Activated naive CD8-positive, alpha-beta T cell treated with anti-CD3 and anti-CD28 coated beads, Interleukin-2, amount 50 U/mL, for 24 hours (primary cell): ENCODE results near the gene CALM3.
"Not testable (repeated sequence)": the region's sequence is repeated elsewhere in the genome, so short reads cannot be mapped to it uniquely, and the experiment has no call there.

Experiments
- ATAC-seq: fragments of 150-1000 bp; cut with Tn5 transposase; one replicate; pipeline ENCODE4 v1.10.0; 2021
- DNase-seq: peaks from one replicate; pipeline ENCODE4 v3.0.0; 2021
- H3K27ac Mint-ChIP-seq: one replicate; pipeline ENCODE4 v1.8.0; 2021; ENCODE audit warnings: mild to moderate bottlenecking, mixed read lengths
- H3K27me3 Mint-ChIP-seq: one replicate; pipeline ENCODE4 v1.8.0; 2021; ENCODE audit warnings: mixed read lengths
- H3K36me3 Mint-ChIP-seq: one replicate; pipeline ENCODE4 v1.8.0; 2021; ENCODE audit warnings: low read depth, mixed read lengths
- H3K4me1 Mint-ChIP-seq: one replicate; pipeline ENCODE4 v1.8.0; 2021; ENCODE audit warnings: mixed read lengths
- H3K4me3 Mint-ChIP-seq: one replicate; pipeline ENCODE4 v1.8.0; 2021; ENCODE audit warnings: mild to moderate bottlenecking, moderate library complexity, mixed read lengths
- H3K9me3 Mint-ChIP-seq: one replicate; pipeline ENCODE4 v1.8.0; 2021; ENCODE audit warnings: mixed read lengths

CALM3 gene

DNA sequence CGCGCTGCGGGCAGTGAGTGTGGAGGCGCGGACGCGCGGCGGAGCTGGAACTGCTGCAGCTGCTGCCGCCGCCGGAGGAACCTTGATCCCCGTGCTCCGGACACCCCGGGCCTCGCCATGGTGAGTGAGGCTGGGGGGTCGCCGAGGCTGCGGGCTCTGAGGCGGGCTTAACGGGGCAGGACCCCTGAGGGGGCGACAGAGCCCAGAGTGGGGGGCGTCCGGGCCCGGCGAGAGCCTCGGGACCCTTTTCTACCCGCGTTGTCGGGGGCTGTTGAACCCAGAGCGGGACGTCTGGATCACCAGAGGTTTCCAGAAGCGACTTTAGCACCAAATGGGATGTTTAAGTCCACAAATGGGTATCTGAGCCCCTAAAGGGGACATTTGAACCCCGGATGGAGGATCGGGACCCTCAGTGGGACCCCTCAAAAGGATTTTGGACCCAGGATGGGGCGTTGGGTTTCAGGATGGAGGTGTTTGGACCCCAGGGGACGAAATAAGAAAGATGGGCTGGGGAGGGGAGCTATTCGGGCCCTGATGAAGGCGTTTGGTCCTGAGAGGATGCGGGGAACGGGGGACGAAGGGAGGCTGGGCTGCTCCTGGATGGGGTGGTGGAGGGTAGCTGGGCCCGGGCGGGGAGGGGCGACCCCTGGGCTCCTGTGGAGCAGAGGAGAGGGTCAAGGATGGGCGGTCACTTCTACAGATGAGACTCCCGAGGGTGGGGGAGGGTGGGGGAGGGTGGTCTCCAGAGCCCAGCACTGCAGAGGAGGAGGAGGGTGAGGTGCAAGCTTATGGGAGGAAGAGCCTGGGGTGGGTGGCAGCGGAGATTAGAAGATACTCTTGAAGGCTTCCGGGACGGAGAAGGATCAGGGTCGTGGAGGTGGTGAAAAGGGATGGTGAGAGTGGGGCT is at the start of gene CALM3:
Gene CALM3, plus strand, starts transcription at position 13 of the 907 bp plus-strand sequence. Its CDS starts 105 bp downstream, at position 118.
- Mint-ChIP-seq H3K27me3 (no peaks in the 10 kb centered on the region), H3K27ac (peak within 1 kb of the TSS; percentile 100), H3K36me3 (peaks cover 30% of the 10 kb centered on the region), H3K4me1 (peaks cover 38% of the 10 kb centered on the region), H3K9me3 (peaks cover 13% of the 10 kb centered on the region), H3K4me3 (peak within 1 kb of the TSS; percentile 97)
- DNase-seq (no peak), ATAC-seq (no peak)

GRCh38 chr19:46552891-46553290 is 48.2 kb upstream of the CALM3 start:
- Mint-ChIP-seq H3K27me3 (peaks cover 2% of the 10 kb centered on the region), H3K4me1 (no peaks in the 10 kb centered on the region), H3K9me3 (peaks cover 23% of the 10 kb centered on the region), H3K27ac (no peak overlapping the region), H3K4me3 (no peak overlapping the region), H3K36me3 (peaks cover 4% of the 10 kb centered on the region)
- ATAC-seq: no peak
- no peak for DNase-seq

DNA sequence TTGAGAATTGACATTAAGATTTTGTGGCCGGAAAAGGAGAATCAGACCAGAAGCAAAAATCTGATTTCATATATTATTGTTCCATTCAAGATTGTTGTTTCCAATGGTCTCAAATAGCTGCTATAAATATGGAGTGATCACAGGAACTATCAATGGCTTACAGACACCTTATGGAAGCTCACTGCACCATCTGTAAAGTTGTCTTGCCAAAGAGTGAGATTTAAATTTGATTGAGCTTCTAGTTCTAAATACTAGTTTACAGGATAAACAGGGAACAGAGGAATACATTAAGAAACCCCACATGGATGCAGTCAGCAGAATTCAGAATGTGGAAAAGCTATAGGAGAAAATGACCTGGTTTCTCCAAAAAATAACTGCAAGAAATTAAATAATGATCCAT is 47.0 kb upstream of the CALM3 start:
- no peak for ATAC-seq
- Mint-ChIP-seq H3K36me3 (peaks cover 4% of the 10 kb centered on the region), H3K4me1 (no peaks in the 10 kb centered on the region), H3K9me3 (peaks cover 22% of the 10 kb centered on the region), H3K27me3 (peaks cover 2% of the 10 kb centered on the region), H3K4me3 (no peak overlapping the region), H3K27ac (no peak overlapping the region)
- no peak for DNase-seq

GRCh38 chr19:46555628-46556280 is 45.4 kb upstream of the CALM3 start:
- Mint-ChIP-seq H3K4me1 (no peaks in the 10 kb centered on the region), H3K27me3 (peaks cover 2% of the 10 kb centered on the region), H3K27ac (no peak overlapping the region), H3K36me3 (peaks cover 4% of the 10 kb centered on the region), H3K4me3 (no peak overlapping the region), H3K9me3 (peaks cover 8% of the 10 kb centered on the region)
- DNase-seq (no peak), ATAC-seq (no peak)

DNA sequence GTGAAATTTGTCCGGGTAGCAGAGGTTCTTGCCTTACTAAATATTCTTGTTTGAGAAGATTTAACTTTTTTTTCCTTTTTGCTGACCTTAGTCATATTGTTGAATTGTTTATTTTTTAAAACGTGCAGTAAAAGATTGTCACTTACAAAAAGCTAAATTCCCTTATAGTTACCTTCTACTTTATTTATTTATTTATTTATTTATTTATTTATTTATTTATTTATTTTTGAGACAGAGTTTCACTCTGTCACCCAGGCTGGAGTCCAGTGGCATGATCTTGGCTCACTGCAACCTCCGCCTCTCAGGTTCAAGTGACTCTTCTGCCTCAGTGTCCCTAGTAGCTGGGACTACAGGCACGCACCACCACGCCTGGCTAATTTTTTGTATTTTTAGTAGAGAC is 44.7 kb upstream of the CALM3 start:
- H3K4me1 Mint-ChIP-seq, ATAC-seq, DNase-seq, H3K4me3 Mint-ChIP-seq, H3K36me3 Mint-ChIP-seq, H3K27me3 Mint-ChIP-seq, H3K9me3 Mint-ChIP-seq, H3K27ac Mint-ChIP-seq: not testable (repeated sequence)

- ATAC-seq: no peak
- no peaks in the 10 kb centered on the region for H3K4me1 Mint-ChIP-seq
- peaks cover 2% of the 10 kb centered on the region for H3K27me3 Mint-ChIP-seq
- no peak overlapping the region for H3K4me3 Mint-ChIP-seq
- no peaks in the 10 kb centered on the region for H3K9me3 Mint-ChIP-seq
- no peaks in the 10 kb centered on the region for H3K36me3 Mint-ChIP-seq
- no peak overlapping the region for H3K27ac Mint-ChIP-seq
- DNase-seq: no peak
Observed at GRCh38 chr19:46559203-46559602, 41.9 kb upstream of the CALM3 start.

GRCh38 chr19:46559675-46560074 is 41.5 kb upstream of the CALM3 start:
- ATAC-seq, DNase-seq, H3K27me3 Mint-ChIP-seq, H3K27ac Mint-ChIP-seq, H3K4me3 Mint-ChIP-seq, H3K9me3 Mint-ChIP-seq, H3K36me3 Mint-ChIP-seq, H3K4me1 Mint-ChIP-seq: not testable (repeated sequence)

DNA sequence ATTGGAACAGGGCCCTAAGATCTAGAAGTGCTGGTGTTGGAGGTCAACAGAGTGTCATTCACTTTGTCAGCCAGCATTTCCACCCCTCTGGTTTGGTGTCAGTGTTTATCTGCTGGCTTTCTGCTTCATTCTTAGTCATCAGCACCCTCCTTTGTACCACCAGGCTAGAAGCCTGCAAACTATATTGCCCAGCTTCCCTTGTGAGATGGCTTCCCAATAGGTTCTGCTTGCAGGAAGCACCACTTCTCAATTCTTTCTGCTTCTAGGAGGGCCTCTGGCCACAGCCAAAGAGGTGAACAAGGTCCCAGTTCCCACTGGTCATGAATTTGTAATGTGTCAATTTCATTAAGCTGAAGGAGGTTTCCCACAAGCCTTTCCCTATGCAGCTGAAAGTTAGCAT is 36.4 kb upstream of the CALM3 start:
- ATAC-seq (no peak), DNase-seq (no peak)
- Mint-ChIP-seq H3K36me3 (no peaks in the 10 kb centered on the region), H3K4me1 (no peaks in the 10 kb centered on the region), H3K27ac (no peak overlapping the region), H3K4me3 (no peak overlapping the region), H3K9me3 (no peaks in the 10 kb centered on the region), H3K27me3 (no peaks in the 10 kb centered on the region)

- Mint-ChIP-seq H3K9me3 (no peaks in the 10 kb centered on the region), H3K4me1 (peaks cover 14% of the 10 kb centered on the region), H3K36me3 (peaks cover 2% of the 10 kb centered on the region), H3K4me3 (no peak overlapping the region), H3K27me3 (no peaks in the 10 kb centered on the region), H3K27ac (no peak overlapping the region)
- ATAC-seq: no peak
- no peak for DNase-seq
Observed at GRCh38 chr19:46571495-46571894, 29.6 kb upstream of the CALM3 start.

GRCh38 chr19:46573679-46574498 is 27.2 kb upstream of the CALM3 start:
- no peak for ATAC-seq
- H3K9me3 Mint-ChIP-seq: no peaks in the 10 kb centered on the region
- peaks cover 22% of the 10 kb centered on the region for H3K4me1 Mint-ChIP-seq
- H3K36me3 Mint-ChIP-seq: peaks cover 2% of the 10 kb centered on the region
- no peak for DNase-seq
- H3K27me3 Mint-ChIP-seq: no peaks in the 10 kb centered on the region
- H3K4me3 Mint-ChIP-seq: no peak overlapping the region
- no peak overlapping the region for H3K27ac Mint-ChIP-seq

DNA sequence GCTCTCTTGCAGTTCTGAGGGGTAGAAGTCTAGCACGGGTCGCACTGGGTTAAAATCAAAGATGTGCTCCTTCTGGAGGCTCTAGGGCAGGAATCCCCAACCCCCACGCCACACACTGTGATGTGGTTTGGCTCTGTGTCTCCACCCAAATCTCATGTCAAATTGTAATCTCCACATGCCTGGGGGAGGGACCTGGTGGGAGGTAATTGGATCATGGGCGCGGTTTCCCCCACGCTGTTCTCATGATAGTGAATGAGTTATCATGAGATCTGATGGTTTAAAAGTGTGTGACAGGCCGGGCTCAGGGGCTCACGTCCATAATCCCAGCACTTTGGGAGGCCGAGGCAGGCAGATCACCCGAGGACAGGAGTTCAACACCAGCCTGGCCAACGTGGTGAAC is 26.6 kb upstream of the CALM3 start:
- peak; percentile 59 for ATAC-seq
- no peak overlapping the region for H3K27ac Mint-ChIP-seq
- H3K9me3 Mint-ChIP-seq: no peaks in the 10 kb centered on the region
- H3K4me3 Mint-ChIP-seq: no peak overlapping the region
- peaks cover 2% of the 10 kb centered on the region for H3K36me3 Mint-ChIP-seq
- H3K4me1 Mint-ChIP-seq: peaks cover 28% of the 10 kb centered on the region
- H3K27me3 Mint-ChIP-seq: no peaks in the 10 kb centered on the region
- DNase-seq: peak; percentile 31

DNA sequence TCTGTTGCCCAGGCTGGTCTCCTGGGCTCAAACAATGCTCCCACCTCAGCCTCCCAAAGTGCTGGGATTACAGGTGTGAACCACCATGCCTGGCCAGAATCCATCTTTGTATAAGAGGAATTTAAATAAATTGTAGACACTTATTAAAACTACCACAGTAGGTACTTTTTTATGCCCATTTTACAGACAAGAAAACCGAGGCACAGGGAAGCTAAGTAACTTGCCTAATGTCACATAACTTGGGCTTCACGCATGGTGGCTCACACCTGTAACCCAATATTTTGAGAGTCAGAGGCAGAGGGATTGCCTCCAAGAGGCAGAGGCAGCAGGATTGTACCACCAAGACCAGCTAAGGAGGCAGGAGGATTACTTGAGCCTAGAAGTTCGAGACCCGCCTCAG is 22.7 kb upstream of the CALM3 start:
- ATAC-seq: no peak

GRCh38 chr19:46579361-46579879 is 21.7 kb upstream of the CALM3 start:
- H3K36me3 Mint-ChIP-seq: peaks cover 2% of the 10 kb centered on the region
- no peaks in the 10 kb centered on the region for H3K27me3 Mint-ChIP-seq
- DNase-seq (peak; percentile 74), ATAC-seq (peak; percentile 43)
- no peak overlapping the region for H3K4me3 Mint-ChIP-seq
- H3K27ac Mint-ChIP-seq: peak overlapping the region; percentile 35
- H3K4me1 Mint-ChIP-seq: peaks cover 24% of the 10 kb centered on the region
- no peaks in the 10 kb centered on the region for H3K9me3 Mint-ChIP-seq

More for the DNA sequence above, 22.7 kb upstream of the CALM3 start:
- Mint-ChIP-seq H3K27me3 (no peaks in the 10 kb centered on the region), H3K4me3 (no peak overlapping the region), H3K36me3 (peaks cover 2% of the 10 kb centered on the region), H3K4me1 (peaks cover 30% of the 10 kb centered on the region), H3K9me3 (no peaks in the 10 kb centered on the region), H3K27ac (no peak overlapping the region)
- DNase-seq: no peak

GRCh38 chr19:46580247-46580646 is 20.9 kb upstream of the CALM3 start:
- peaks cover 2% of the 10 kb centered on the region for H3K36me3 Mint-ChIP-seq
- DNase-seq (no peak), ATAC-seq (no peak)
- no peaks in the 10 kb centered on the region for H3K9me3 Mint-ChIP-seq
- H3K27me3 Mint-ChIP-seq: no peaks in the 10 kb centered on the region
- H3K4me1 Mint-ChIP-seq: peaks cover 20% of the 10 kb centered on the region
- no peak overlapping the region for H3K27ac Mint-ChIP-seq
- H3K4me3 Mint-ChIP-seq: no peak overlapping the region
